ENCODE results near the gene TMEM18. TPM values are rescaled to one million over a fixed set of nuclear protein-coding genes. Genes with fewer than 3 reads are reported as not detected.

Gene TMEM18
- total and polyA plus RNA-seq, 8 donors = 1.4 to 31.1 (median 14.5) TPM

- no peaks in the 10 kb centered on the region for H3K36me3 ChIP-seq
- no peak overlapping the region for H3K27ac ChIP-seq
- peaks cover 0 to 4% (median 0%) of the 10 kb centered on the region in 3 donors for H3K27me3 ChIP-seq
- 83 to 87% (median 83%) methylated on average over 10 of the region's 10 CpGs for whole genome bisulfite sequencing, 5 donors
- TF ChIP-seq EP300 (IDR thresholded peaks at IDR 0.05) (no peak), POLR2A (IDR thresholded peaks at IDR 0.05) (no peak), POLR2AphosphoS5 (IDR thresholded peaks at IDR 0.05) (no peak), CTCF (IDR thresholded peaks at IDR 0.05) (no peak)
- peaks cover 4 to 14% (median 8%) of the 10 kb centered on the region in 4 donors for H3K9me3 ChIP-seq
- DNase-seq = no peak
- intact Hi-C loops (cut with DNase I; ENCODE audit: low total_unique reads) = no loop called here
- no peaks in the 10 kb centered on the region for H3K4me1 ChIP-seq
- H3K4me3 ChIP-seq = no peak overlapping the region
These were observed 54.8 kb downstream of the TMEM18 start for GRCh38 chr2:622357-622756.

GRCh38 chr2:621303-622099 lies 55.7 kb downstream of the TMEM18 start:
- H3K27ac ChIP-seq = no peak overlapping the region
- H3K36me3 ChIP-seq = no peaks in the 10 kb centered on the region
- peaks cover 0 to 4% (median 0%) of the 10 kb centered on the region in 3 donors for H3K27me3 ChIP-seq
- intact Hi-C loops (cut with DNase I; ENCODE audit: low total_unique reads) = no loop called here
- no peaks in the 10 kb centered on the region for H3K4me1 ChIP-seq
- H3K4me3 ChIP-seq = no peak overlapping the region
- peaks cover 4 to 14% (median 8%) of the 10 kb centered on the region in 4 donors for H3K9me3 ChIP-seq
- no peak for TF ChIP-seq CTCF (IDR thresholded peaks at IDR 0.05)
- DNase-seq = no peak
- 93 to 96% (median 95%) methylated on average over 40 to 45 of the region's 45 CpGs for WGBS, 5 donors

GRCh38 chr2:620471-621302 lies 56.5 kb downstream of the TMEM18 start:
- Histone ChIP-seq H3K9me3 (peaks cover 4 to 14% (median 8%) of the 10 kb centered on the region in 4 donors), H3K36me3 (no peaks in the 10 kb centered on the region), H3K27me3 (peaks cover 0 to 4% (median 0%) of the 10 kb centered on the region in 3 donors), H3K4me1 (no peaks in the 10 kb centered on the region), H3K27ac (no peak overlapping the region), H3K4me3 (no peak overlapping the region)
- 92 to 97% (median 94%) methylated on average over 57 to 58 of the region's 58 CpGs for WGBS, 5 donors
- intact Hi-C loops (cut with DNase I; ENCODE audit: low total_unique reads) = no loop called here
- no peak for DNase-seq
- no peak for TF ChIP-seq POLR2A (IDR thresholded peaks at IDR 0.05)

DNA sequence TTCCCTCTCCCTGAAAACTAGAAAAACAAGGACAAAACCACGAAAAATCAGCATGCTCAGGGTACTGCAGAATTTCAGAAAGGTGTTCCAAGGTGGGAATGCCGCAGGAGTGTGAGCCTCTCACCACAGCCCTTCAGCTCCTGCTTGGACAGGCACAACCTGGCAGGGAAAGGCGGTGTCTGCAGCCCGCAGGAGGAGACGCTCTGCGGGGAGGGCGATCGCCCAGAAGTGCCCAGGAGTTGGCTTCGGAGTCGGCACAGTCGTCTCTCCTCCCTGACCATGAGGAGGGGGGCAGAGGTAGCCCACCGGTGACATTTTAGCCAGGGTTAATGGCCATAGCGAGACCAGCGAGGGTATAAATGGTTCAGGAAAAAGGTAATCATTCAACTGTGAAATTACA lies 57.2 kb downstream of the TMEM18 start:
- no peak for DNase-seq
- Histone ChIP-seq H3K27me3 (peaks cover 0 to 3% (median 0%) of the 10 kb centered on the region in 3 donors), H3K9me3 (peaks cover 4 to 14% (median 8%) of the 10 kb centered on the region in 4 donors), H3K27ac (no peak overlapping the region), H3K4me3 (no peak overlapping the region), H3K4me1 (no peaks in the 10 kb centered on the region), H3K36me3 (no peaks in the 10 kb centered on the region)
- intact Hi-C loops (cut with DNase I; ENCODE audit: low total_unique reads) = no loop called here
- 83 to 91% (median 86%) methylated on average over 14 of the region's 14 CpGs for WGBS, 5 donors
- TF ChIP-seq CTCF (IDR thresholded peaks at IDR 0.05) (no peak), POLR2A (IDR thresholded peaks at IDR 0.05) (no peak), POLR2AphosphoS5 (IDR thresholded peaks at IDR 0.05) (no peak), EP300 (IDR thresholded peaks at IDR 0.05) (no peak)
